ENCODE measurements around the gene PNMA6E.

Gene PNMA6E

GRCh38 chrX:153420851-153421599 lies 19.9 kb upstream of the PNMA6E start:
- no peak overlapping the region for H3K27ac ChIP-seq
- no peak for TF ChIP-seq CTCF (IDR thresholded peaks at IDR 0.05)
- TF ChIP-seq ZFX (IDR thresholded peaks at IDR 0.05; ENCODE audit: borderline replicate concordance): no peak

- no peak for TF ChIP-seq ZFX (IDR thresholded peaks at IDR 0.05; ENCODE audit: borderline replicate concordance)
- TF ChIP-seq CTCF (IDR thresholded peaks at IDR 0.05): no peak
- H3K27ac ChIP-seq: no peak overlapping the region
Measured at GRCh38 chrX:153417637-153418036, 16.5 kb upstream of the PNMA6E start.

- no peak overlapping the region for H3K27ac ChIP-seq
- TF ChIP-seq CTCF (IDR thresholded peaks at IDR 0.05): no peak
- no peak for TF ChIP-seq ZFX (IDR thresholded peaks at IDR 0.05; ENCODE audit: borderline replicate concordance)
Measured at GRCh38 chrX:153416781-153417450, 15.8 kb upstream of the PNMA6E start.

GRCh38 chrX:153414856-153415510 lies 13.8 kb upstream of the PNMA6E start:
- TF ChIP-seq ZFX (IDR thresholded peaks at IDR 0.05; ENCODE audit: borderline replicate concordance): no peak
- TF ChIP-seq CTCF (IDR thresholded peaks at IDR 0.05): no peak
- no peak overlapping the region for H3K27ac ChIP-seq

- H3K27ac ChIP-seq: no peak overlapping the region
- TF ChIP-seq CTCF (IDR thresholded peaks at IDR 0.05) (no peak), ZFX (IDR thresholded peaks at IDR 0.05; ENCODE audit: borderline replicate concordance) (no peak)
Measured at GRCh38 chrX:153413731-153414130, 12.6 kb upstream of the PNMA6E start.

GRCh38 chrX:153412746-153413720 lies 11.9 kb upstream of the PNMA6E start:
- H3K27ac ChIP-seq: no peak overlapping the region
- TF ChIP-seq CTCF (IDR thresholded peaks at IDR 0.05) (no peak), ZFX (IDR thresholded peaks at IDR 0.05; ENCODE audit: borderline replicate concordance) (no peak)

All from 22Rv1 (cell line).